GM10248 (cell line): ENCODE data around the gene CAPN10.

Experiments used
- CTCF ChIA-PET: fragments of 300-600 bp; sonication (Branson Sonifier 250); formaldehyde crosslinking; extraction: SDS; loops from one replicate; lab custom pipeline; 2021; ENCODE audit warnings: antibody characterized with exemption; lab: Yijun Ruan, JAX
- POLR2A ChIA-PET: fragments of 350-650 bp; sonication (Branson Sonifier 250); formaldehyde crosslinking; extraction: SDS; loops from one replicate; lab custom pipeline; 2020; ENCODE audit warnings: antibody characterized with exemption; lab: Yijun Ruan, JAX
- DNase-seq: peaks from one replicate; pipeline ENCODE4 v3.0.0; 2012; ENCODE audit errors: extremely low spot score
- TF ChIP-seq, protein P1 (sequence below): IDR thresholded peaks from 2 replicates; pipeline ENCODE4 v1.5.1; 2012; ENCODE audit warnings: mild to moderate bottlenecking, low read depth; ENCODE audit errors: extremely low read depth, missing control alignments, control extremely low read depth

The CAPN10 gene

DNA sequence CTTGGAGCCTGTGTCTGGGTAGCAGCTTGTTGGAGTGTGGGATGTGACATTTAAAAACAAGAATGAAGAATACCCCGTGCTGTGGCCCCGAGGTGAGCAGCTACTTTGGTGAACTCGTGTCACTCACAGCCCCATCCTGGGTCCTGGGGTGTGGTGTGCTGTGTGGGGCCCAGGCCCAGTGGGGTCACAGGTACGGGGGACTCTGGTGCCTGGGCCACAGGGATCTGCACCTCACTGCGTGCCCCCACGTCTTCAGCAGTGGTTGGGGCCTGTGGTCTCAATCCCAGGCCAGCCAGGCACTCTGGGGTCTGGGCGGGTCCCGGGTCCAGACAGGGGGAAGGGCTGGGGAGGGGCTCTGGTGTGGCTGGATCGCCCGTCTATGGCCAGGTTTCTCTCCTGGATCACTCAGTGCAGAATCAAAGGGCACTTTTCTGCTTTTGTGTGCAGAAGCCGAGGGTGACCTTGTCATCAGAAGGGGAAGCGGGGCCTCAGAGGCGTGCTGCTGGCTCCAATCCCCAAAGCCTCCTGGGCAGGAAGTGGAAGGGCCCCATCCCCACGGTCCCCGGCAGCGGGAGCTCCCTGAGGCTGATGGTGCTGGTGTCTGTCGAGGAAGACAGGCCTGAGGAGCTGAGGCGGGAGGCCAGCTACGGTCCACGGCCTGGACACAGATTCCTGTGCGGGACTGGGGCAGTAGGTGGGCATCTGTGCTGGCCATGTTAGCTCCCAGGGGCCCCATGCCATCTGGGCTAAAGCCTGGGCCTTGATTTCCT lies 40.2 kb downstream of the CAPN10 start:
- ChIA-PET POLR2A (no interaction called here), CTCF (interaction anchor here (1.4 kb wide), 1 partner anchor 61 kb away, joined by 3 read pairs; no protein-coding TSS in a partner anchor)
- no peak for DNase-seq
- TF ChIP-seq, protein P1, sequence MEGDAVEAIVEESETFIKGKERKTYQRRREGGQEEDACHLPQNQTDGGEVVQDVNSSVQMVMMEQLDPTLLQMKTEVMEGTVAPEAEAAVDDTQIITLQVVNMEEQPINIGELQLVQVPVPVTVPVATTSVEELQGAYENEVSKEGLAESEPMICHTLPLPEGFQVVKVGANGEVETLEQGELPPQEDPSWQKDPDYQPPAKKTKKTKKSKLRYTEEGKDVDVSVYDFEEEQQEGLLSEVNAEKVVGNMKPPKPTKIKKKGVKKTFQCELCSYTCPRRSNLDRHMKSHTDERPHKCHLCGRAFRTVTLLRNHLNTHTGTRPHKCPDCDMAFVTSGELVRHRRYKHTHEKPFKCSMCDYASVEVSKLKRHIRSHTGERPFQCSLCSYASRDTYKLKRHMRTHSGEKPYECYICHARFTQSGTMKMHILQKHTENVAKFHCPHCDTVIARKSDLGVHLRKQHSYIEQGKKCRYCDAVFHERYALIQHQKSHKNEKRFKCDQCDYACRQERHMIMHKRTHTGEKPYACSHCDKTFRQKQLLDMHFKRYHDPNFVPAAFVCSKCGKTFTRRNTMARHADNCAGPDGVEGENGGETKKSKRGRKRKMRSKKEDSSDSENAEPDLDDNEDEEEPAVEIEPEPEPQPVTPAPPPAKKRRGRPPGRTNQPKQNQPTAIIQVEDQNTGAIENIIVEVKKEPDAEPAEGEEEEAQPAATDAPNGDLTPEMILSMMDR, result no peak

DNA sequence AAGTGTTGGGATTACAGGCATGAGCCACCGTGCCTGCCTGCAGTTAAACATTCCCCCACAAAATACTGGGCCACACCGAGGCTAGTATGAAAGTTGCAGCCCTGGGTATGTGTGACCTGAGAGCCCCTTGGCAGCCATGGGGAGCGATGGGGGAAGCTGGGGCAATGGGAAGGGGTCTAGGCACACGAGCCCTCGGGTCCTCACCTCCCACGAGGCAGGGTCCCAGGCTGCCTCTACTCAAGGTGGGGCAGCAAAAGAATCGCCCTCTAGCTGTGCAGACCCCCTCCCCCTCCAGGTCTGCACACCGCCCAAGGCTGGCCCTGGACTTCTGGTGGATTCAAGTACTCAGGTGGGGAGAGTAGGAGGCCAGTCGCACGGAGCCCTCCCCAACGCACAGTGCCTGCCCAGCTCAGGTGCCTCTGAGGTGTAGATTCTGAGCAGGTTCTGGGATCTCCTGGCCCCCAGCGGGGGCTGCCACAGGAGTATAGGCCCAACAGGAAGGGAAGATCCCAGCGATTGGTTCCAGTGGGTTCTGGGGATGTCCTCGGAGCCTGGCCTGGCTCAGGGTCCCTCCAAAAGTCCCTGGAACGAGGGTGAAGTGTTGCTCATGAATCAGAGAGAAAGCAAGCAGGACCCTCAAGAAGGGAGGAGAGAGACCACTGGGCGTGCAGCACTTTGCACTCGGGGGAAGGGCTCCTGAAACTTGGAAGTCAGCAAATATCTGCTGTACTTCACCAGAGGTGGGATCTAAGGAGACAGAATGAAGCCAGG lies 41.4 kb downstream of the CAPN10 start:
- no peak for DNase-seq
- ChIA-PET CTCF (interaction anchor here (1.4 kb wide), 1 partner anchor 62 kb away, joined by 3 read pairs; no protein-coding TSS in a partner anchor), POLR2A (no interaction called here)
- TF ChIP-seq, protein P1, result no peak

DNA sequence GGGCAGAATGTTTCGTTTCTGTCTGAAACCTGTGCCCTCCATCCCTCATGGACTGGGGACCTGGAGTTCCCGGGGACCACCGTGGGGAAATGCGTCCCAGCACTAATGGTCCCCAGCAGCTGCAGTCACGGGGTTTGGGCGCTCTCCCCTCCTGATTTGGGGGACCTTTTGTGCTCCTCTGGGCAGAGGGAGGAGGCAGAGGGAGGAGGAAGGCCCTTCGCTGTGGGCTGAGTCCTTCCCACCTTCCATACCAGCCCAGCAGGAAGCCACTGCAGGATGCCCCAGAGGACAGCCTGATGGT lies 41.9 kb downstream of the CAPN10 start:
- TF ChIP-seq, protein P1, result no peak
- CTCF ChIA-PET, result no interaction called here
- POLR2A ChIA-PET, result no interaction called here
- DNase-seq, result no peak

DNA sequence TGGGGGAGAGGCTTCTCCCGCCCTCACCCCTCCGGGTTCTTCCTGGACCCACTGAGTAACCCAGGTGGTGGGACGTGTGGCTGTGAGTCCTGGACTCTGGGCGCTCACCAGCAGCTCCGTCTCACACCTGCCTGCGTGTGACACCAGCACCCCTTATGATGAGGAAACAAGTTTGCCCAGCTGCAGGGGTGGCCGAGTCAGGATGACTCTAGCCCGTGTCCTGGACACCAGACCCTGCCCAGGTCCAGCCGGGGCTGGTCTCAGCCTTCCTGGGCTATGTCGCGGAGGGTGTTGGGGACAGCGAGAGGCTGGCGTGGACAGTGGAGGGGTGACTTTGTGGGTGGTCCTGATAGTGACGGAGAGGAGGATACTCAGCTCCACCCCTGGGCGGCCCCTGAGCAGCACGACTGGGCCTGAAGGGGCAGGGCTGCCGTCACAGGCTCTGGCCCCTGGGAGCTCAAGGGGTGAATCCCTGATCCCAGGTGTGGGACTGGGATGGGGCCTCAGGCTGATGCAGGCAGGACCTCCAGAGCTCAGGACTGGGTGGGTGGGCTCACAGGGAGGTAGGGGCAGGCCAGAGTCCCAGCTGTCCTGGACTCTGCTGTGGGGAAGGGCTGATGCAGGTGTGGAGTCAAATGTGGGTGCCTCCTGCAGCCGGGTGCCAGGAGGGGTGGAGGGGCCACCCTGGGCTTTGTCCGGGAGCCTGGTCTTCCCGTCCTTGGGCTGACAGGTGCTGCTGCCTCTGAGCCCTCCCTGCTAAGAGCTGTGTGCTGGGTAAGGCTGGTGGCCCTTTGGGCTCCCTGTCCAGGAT lies 42.5 kb downstream of the CAPN10 start:
- ChIA-PET CTCF (no interaction called here), POLR2A (no interaction called here)
- TF ChIP-seq, protein P1, result no peak
- DNase-seq, result no peak

DNA sequence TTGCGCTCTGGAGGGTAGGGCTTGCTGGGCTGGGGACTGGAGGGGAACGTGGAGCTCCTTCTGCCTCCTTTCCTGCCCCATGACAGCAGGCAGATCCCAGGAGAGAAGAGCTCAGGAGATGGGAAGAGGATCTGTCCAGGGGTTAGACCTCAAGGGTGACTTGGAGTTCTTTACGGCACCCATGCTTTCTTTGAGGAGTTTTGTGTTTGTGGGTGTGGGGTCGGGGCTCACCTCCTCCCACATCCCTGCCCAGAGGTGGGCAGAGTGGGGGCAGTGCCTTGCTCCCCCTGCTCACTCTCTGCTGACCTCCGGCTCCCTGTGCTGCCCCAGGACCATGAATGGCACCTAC lies 43.1 kb downstream of the CAPN10 start:
- ChIA-PET CTCF (no interaction called here), POLR2A (no interaction called here)
- DNase-seq, result no peak
- TF ChIP-seq, protein P1, result no peak

DNA sequence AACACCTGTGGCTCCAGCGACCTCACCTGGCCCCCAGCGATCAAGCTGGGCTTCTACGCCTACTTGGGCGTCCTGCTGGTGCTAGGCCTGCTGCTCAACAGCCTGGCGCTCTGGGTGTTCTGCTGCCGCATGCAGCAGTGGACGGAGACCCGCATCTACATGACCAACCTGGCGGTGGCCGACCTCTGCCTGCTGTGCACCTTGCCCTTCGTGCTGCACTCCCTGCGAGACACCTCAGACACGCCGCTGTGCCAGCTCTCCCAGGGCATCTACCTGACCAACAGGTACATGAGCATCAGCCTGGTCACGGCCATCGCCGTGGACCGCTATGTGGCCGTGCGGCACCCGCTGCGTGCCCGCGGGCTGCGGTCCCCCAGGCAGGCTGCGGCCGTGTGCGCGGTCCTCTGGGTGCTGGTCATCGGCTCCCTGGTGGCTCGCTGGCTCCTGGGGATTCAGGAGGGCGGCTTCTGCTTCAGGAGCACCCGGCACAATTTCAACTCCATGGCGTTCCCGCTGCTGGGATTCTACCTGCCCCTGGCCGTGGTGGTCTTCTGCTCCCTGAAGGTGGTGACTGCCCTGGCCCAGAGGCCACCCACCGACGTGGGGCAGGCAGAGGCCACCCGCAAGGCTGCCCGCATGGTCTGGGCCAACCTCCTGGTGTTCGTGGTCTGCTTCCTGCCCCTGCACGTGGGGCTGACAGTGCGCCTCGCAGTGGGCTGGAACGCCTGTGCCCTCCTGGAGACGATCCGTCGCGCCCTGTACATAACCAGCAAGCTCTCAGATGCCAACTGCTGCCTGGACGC lies 43.6 kb downstream of the CAPN10 start:
- TF ChIP-seq, protein P1, result no peak
- POLR2A ChIA-PET, result no interaction called here
- DNase-seq, result no peak
- CTCF ChIA-PET, result no interaction called here
